Measurements from ENCODE around the gene GALNT13. TPM values are rescaled to one million over a fixed set of nuclear protein-coding genes. Genes with fewer than 3 reads are reported as not detected.

The GALNT13 gene
- total RNA-seq, 1 donor from 2014 or later, result 7.2 TPM

- peaks cover 3% of the 10 kb centered on the region for H3K36me3 Mint-ChIP-seq (ENCODE audit: insufficient read depth)
- no peak overlapping the region for H3K4me3 Mint-ChIP-seq (ENCODE audit: low read depth)
- no peak for DNase-seq (ENCODE audit: low spot score, unreplicated experiment)
- peaks cover 19% of the 10 kb centered on the region for H3K9me3 Mint-ChIP-seq (ENCODE audit: low read depth)
- peaks cover 1% of the 10 kb centered on the region for H3K4me1 Mint-ChIP-seq (ENCODE audit: low read depth)
- TF ChIP-seq CTCF (IDR thresholded peaks at IDR 0.05; ENCODE audit: unreplicated experiment), result no peak
- no peaks in the 10 kb centered on the region for H3K27me3 Mint-ChIP-seq
- no peak overlapping the region for H3K27ac Mint-ChIP-seq
These were observed 41.2 kb downstream of the GALNT13 start for GRCh38 chr2:153912798-153913396.

- Mint-ChIP-seq H3K27ac (no peak overlapping the region), H3K36me3 (ENCODE audit: insufficient read depth) (no peaks in the 10 kb centered on the region), H3K4me1 (ENCODE audit: low read depth) (peaks cover 1% of the 10 kb centered on the region), H3K9me3 (ENCODE audit: low read depth) (no peaks in the 10 kb centered on the region), H3K4me3 (ENCODE audit: low read depth) (no peak overlapping the region), H3K27me3 (no peaks in the 10 kb centered on the region)
- no peak for TF ChIP-seq CTCF (IDR thresholded peaks at IDR 0.05; ENCODE audit: unreplicated experiment)
- no peak for DNase-seq (ENCODE audit: low spot score, unreplicated experiment)
These were observed 45.8 kb downstream of the GALNT13 start for GRCh38 chr2:153917570-153917969.

- TF ChIP-seq CTCF (IDR thresholded peaks at IDR 0.05; ENCODE audit: unreplicated experiment), result no peak
These were observed 63.8 kb downstream of the GALNT13 start for GRCh38 chr2:153935511-153935910.

DNA sequence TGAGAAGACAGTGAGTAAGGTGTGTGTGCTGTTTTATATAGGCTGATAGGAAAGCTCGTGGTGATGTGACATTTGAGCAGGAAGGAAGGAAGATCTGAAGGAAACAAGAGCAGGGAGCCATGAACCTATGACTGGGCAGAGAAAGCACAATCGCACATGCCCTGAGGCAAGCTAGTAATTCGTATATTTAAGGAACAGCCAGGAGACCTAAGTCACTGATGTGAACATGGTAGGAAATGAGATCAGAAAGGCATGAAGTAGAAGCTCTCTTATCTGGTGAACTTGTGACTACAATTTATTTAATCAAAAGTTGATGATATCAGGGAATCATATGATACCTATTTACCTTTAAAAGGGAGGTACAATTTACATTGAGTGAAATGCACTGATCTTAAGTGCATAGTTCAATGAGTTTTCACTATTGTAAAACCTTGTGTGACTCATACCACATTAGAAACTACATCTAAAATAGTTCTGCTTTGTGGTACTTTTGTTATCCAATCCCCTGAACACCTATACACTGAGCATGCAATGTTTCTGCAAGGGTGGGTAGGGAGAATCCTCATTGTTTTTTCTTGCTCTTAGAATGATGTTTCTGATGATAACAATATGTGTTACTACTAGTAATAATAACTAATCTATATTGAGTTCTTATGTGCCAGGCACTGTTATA lies 67.5 kb downstream of the GALNT13 start:
- H3K9me3 Mint-ChIP-seq (ENCODE audit: low read depth), result no peaks in the 10 kb centered on the region
- H3K36me3 Mint-ChIP-seq (ENCODE audit: insufficient read depth), result no peaks in the 10 kb centered on the region
- no peaks in the 10 kb centered on the region for H3K4me1 Mint-ChIP-seq (ENCODE audit: low read depth)
- TF ChIP-seq CTCF (IDR thresholded peaks at IDR 0.05; ENCODE audit: unreplicated experiment), result no peak
- no peaks in the 10 kb centered on the region for H3K27me3 Mint-ChIP-seq
- H3K27ac Mint-ChIP-seq, result no peak overlapping the region
- no peak overlapping the region for H3K4me3 Mint-ChIP-seq (ENCODE audit: low read depth)
- DNase-seq (ENCODE audit: low spot score, unreplicated experiment), result no peak

More at GRCh38 chr2:153935511-153935910, 63.8 kb downstream of the GALNT13 start:
- no peak for DNase-seq (ENCODE audit: low spot score, unreplicated experiment)
- Mint-ChIP-seq H3K4me1 (ENCODE audit: low read depth) (peaks cover 2% of the 10 kb centered on the region), H3K27ac (no peak overlapping the region), H3K27me3 (no peaks in the 10 kb centered on the region), H3K9me3 (ENCODE audit: low read depth) (peaks cover 4% of the 10 kb centered on the region), H3K4me3 (ENCODE audit: low read depth) (no peak overlapping the region), H3K36me3 (ENCODE audit: insufficient read depth) (no peaks in the 10 kb centered on the region)

GRCh38 chr2:153940511-153940910 lies 68.8 kb downstream of the GALNT13 start:
- no peak for DNase-seq (ENCODE audit: low spot score, unreplicated experiment)
- H3K4me3 Mint-ChIP-seq (ENCODE audit: low read depth), result no peak overlapping the region
- no peak for TF ChIP-seq CTCF (IDR thresholded peaks at IDR 0.05; ENCODE audit: unreplicated experiment)
- H3K36me3 Mint-ChIP-seq (ENCODE audit: insufficient read depth), result no peaks in the 10 kb centered on the region
- no peaks in the 10 kb centered on the region for H3K4me1 Mint-ChIP-seq (ENCODE audit: low read depth)
- no peaks in the 10 kb centered on the region for H3K27me3 Mint-ChIP-seq
- no peak overlapping the region for H3K27ac Mint-ChIP-seq
- no peaks in the 10 kb centered on the region for H3K9me3 Mint-ChIP-seq (ENCODE audit: low read depth)

Data from progenitor cell of endocrine pancreas (in vitro differentiated cells).